ENCODE data around the gene NOP58.
"Not testable (repeated sequence)": the region's sequence is repeated elsewhere in the genome, so short reads cannot be mapped to it uniquely, and the experiment has no call there.

Gene NOP58

GRCh38 chr2:202267495-202267894, 1.9 kb downstream of the NOP58 start:
- no peak for DNase-seq (ENCODE audit: insufficient read length, low spot score)
- peak; percentile 76 for FAIRE-seq
- TF ChIP-seq POLR2A (IDR thresholded peaks at IDR 0.05; ENCODE audit: low read depth, low read length) (no peak), POU2F2 (IDR thresholded peaks at IDR 0.05; ENCODE audit: low read depth, low read length) (no peak), PAX5 (IDR thresholded peaks at IDR 0.05; ENCODE audit: insufficient read depth, low read length, severe bottlenecking) (no peak), POLR2AphosphoS5 (IDR thresholded peaks at IDR 0.05; ENCODE audit: low read depth, low read length) (no peak), SPI1 (IDR thresholded peaks at IDR 0.05; ENCODE audit: low read depth, low read length) (no peak)

GRCh38 chr2:202269585-202269984, 4.0 kb downstream of the NOP58 start:
- no peak for DNase-seq (ENCODE audit: insufficient read length, low spot score)
- peak; percentile 60 for FAIRE-seq
- no peak for TF ChIP-seq PAX5 (IDR thresholded peaks at IDR 0.05; ENCODE audit: insufficient read depth, low read length, severe bottlenecking)
- no peak for TF ChIP-seq SPI1 (IDR thresholded peaks at IDR 0.05; ENCODE audit: low read depth, low read length)
- TF ChIP-seq POU2F2 (IDR thresholded peaks at IDR 0.05; ENCODE audit: low read depth, low read length), result no peak
- TF ChIP-seq TAF1 (IDR thresholded peaks at IDR 0.05; ENCODE audit: low read depth, low read length), result no peak
- TF ChIP-seq POLR2A (IDR thresholded peaks at IDR 0.05; ENCODE audit: low read depth, low read length), result no peak
- TF ChIP-seq POLR2AphosphoS5 (IDR thresholded peaks at IDR 0.05; ENCODE audit: low read depth, low read length), result no peak

- DNase-seq (ENCODE audit: insufficient read length, low spot score) (no peak), FAIRE-seq (peak; percentile 64)
- TF ChIP-seq POLR2AphosphoS5 (IDR thresholded peaks at IDR 0.05; ENCODE audit: low read depth, low read length) (no peak), TAF1 (IDR thresholded peaks at IDR 0.05; ENCODE audit: low read depth, low read length) (no peak), POLR2A (IDR thresholded peaks at IDR 0.05; ENCODE audit: low read depth, low read length) (no peak), POU2F2 (IDR thresholded peaks at IDR 0.05; ENCODE audit: low read depth, low read length) (no peak), PAX5 (IDR thresholded peaks at IDR 0.05; ENCODE audit: insufficient read depth, low read length, severe bottlenecking) (no peak), SPI1 (IDR thresholded peaks at IDR 0.05; ENCODE audit: low read depth, low read length) (no peak)
Measured at GRCh38 chr2:202270487-202270886, 4.9 kb downstream of the NOP58 start.

- not testable (repeated sequence) for DNase-seq (ENCODE audit: insufficient read length, low spot score); FAIRE-seq
Measured at GRCh38 chr2:202276078-202276720, 10.6 kb downstream of the NOP58 start.

GRCh38 chr2:202278036-202278760, 12.6 kb downstream of the NOP58 start:
- no peak for DNase-seq (ENCODE audit: insufficient read length, low spot score)
- no peak for FAIRE-seq
- TF ChIP-seq TAF1 (IDR thresholded peaks at IDR 0.05; ENCODE audit: low read depth, low read length) (no peak), POLR2AphosphoS5 (IDR thresholded peaks at IDR 0.05; ENCODE audit: low read depth, low read length) (no peak), POLR2A (IDR thresholded peaks at IDR 0.05; ENCODE audit: low read depth, low read length) (no peak), SPI1 (IDR thresholded peaks at IDR 0.05; ENCODE audit: low read depth, low read length) (no peak), POU2F2 (IDR thresholded peaks at IDR 0.05; ENCODE audit: low read depth, low read length) (no peak), PAX5 (IDR thresholded peaks at IDR 0.05; ENCODE audit: insufficient read depth, low read length, severe bottlenecking) (no peak)

GRCh38 chr2:202278944-202279343, 13.4 kb downstream of the NOP58 start:
- DNase-seq (ENCODE audit: insufficient read length, low spot score) (no peak), FAIRE-seq (no peak)
- no peak for TF ChIP-seq POLR2AphosphoS5 (IDR thresholded peaks at IDR 0.05; ENCODE audit: low read depth, low read length)
- no peak for TF ChIP-seq POU2F2 (IDR thresholded peaks at IDR 0.05; ENCODE audit: low read depth, low read length)
- TF ChIP-seq PAX5 (IDR thresholded peaks at IDR 0.05; ENCODE audit: insufficient read depth, low read length, severe bottlenecking), result no peak

GRCh38 chr2:202286595-202286994, 21.0 kb downstream of the NOP58 start:
- DNase-seq (ENCODE audit: insufficient read length, low spot score) (no peak), FAIRE-seq (no peak)
- no peak for TF ChIP-seq TAF1 (IDR thresholded peaks at IDR 0.05; ENCODE audit: low read depth, low read length)
- no peak for TF ChIP-seq PAX5 (IDR thresholded peaks at IDR 0.05; ENCODE audit: insufficient read depth, low read length, severe bottlenecking)
- TF ChIP-seq POLR2AphosphoS5 (IDR thresholded peaks at IDR 0.05; ENCODE audit: low read depth, low read length), result no peak
- TF ChIP-seq POLR2A (IDR thresholded peaks at IDR 0.05; ENCODE audit: low read depth, low read length), result no peak
- no peak for TF ChIP-seq POU2F2 (IDR thresholded peaks at IDR 0.05; ENCODE audit: low read depth, low read length)
- no peak for TF ChIP-seq SPI1 (IDR thresholded peaks at IDR 0.05; ENCODE audit: low read depth, low read length)

GRCh38 chr2:202289394-202290204, 24.0 kb downstream of the NOP58 start:
- no peak for DNase-seq (ENCODE audit: insufficient read length, low spot score)
- no peak for FAIRE-seq
- TF ChIP-seq POLR2A (IDR thresholded peaks at IDR 0.05; ENCODE audit: low read depth, low read length), result no peak
- no peak; the same call in 1 of the 2 replicates for TF ChIP-seq POLR2AphosphoS5 (IDR thresholded peaks at IDR 0.05; ENCODE audit: low read depth, low read length)
- TF ChIP-seq SPI1 (IDR thresholded peaks at IDR 0.05; ENCODE audit: low read depth, low read length), result no peak
- TF ChIP-seq POU2F2 (IDR thresholded peaks at IDR 0.05; ENCODE audit: low read depth, low read length), result no peak
- no peak for TF ChIP-seq PAX5 (IDR thresholded peaks at IDR 0.05; ENCODE audit: insufficient read depth, low read length, severe bottlenecking)
- TF ChIP-seq TAF1 (IDR thresholded peaks at IDR 0.05; ENCODE audit: low read depth, low read length), result no peak

GRCh38 chr2:202290316-202290715, 24.8 kb downstream of the NOP58 start:
- no peak for TF ChIP-seq POLR2A (IDR thresholded peaks at IDR 0.05; ENCODE audit: low read depth, low read length)

GRCh38 chr2:202290970-202291369, 25.4 kb downstream of the NOP58 start:
- FAIRE-seq, result no peak
- DNase-seq (ENCODE audit: insufficient read length, low spot score), result no peak
- TF ChIP-seq SPI1 (IDR thresholded peaks at IDR 0.05; ENCODE audit: low read depth, low read length) (peak; percentile 51), POLR2AphosphoS5 (IDR thresholded peaks at IDR 0.05; ENCODE audit: low read depth, low read length) (no peak), POLR2A (IDR thresholded peaks at IDR 0.05; ENCODE audit: low read depth, low read length) (no peak)

More at GRCh38 chr2:202290316-202290715, 24.8 kb downstream of the NOP58 start:
- DNase-seq (ENCODE audit: insufficient read length, low spot score) (no peak), FAIRE-seq (no peak)

Measured in GM12891 (cell line).